Measurements from ENCODE around the gene KRTAP19-2.

KRTAP19-2 gene

DNA sequence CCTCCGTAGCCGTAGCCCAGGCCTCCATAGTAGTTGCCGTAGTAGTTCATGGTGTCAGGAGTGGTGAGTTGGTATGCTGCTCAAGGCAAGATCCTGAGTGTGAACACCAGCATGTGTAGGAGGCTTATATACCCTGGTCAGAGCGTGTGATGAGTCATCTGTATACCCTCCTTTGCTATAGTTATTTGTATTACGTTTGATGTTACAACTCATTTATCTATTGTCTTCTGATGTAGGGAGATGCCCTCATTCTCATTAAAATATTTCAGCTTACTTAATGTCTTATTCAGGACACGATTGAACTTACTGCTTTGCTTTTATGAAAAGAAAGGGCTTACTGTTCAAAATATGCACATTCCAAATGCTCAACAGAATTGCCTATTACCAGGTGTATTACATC, 14.8 kb upstream of the KRTAP19-2 start, which contains the start of gene KRTAP19-5:
TSS of gene KRTAP19-5 (minus strand) at position 101 of the 400 bp plus-strand sequence. CDS start at position 50, 51 bp downstream.
- TF ChIP-seq, protein P1, sequence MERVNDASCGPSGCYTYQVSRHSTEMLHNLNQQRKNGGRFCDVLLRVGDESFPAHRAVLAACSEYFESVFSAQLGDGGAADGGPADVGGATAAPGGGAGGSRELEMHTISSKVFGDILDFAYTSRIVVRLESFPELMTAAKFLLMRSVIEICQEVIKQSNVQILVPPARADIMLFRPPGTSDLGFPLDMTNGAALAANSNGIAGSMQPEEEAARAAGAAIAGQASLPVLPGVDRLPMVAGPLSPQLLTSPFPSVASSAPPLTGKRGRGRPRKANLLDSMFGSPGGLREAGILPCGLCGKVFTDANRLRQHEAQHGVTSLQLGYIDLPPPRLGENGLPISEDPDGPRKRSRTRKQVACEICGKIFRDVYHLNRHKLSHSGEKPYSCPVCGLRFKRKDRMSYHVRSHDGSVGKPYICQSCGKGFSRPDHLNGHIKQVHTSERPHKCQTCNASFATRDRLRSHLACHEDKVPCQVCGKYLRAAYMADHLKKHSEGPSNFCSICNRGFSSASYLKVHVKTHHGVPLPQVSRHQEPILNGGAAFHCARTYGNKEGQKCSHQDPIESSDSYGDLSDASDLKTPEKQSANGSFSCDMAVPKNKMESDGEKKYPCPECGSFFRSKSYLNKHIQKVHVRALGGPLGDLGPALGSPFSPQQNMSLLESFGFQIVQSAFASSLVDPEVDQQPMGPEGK (CRISPR knock-in tag; IDR thresholded peaks at IDR 0.05; ENCODE audit: borderline replicate concordance) = no peak
- no peak for TF ChIP-seq ZNF8 (CRISPR knock-in tag; IDR thresholded peaks at IDR 0.05)
- TF ChIP-seq, protein P2, sequence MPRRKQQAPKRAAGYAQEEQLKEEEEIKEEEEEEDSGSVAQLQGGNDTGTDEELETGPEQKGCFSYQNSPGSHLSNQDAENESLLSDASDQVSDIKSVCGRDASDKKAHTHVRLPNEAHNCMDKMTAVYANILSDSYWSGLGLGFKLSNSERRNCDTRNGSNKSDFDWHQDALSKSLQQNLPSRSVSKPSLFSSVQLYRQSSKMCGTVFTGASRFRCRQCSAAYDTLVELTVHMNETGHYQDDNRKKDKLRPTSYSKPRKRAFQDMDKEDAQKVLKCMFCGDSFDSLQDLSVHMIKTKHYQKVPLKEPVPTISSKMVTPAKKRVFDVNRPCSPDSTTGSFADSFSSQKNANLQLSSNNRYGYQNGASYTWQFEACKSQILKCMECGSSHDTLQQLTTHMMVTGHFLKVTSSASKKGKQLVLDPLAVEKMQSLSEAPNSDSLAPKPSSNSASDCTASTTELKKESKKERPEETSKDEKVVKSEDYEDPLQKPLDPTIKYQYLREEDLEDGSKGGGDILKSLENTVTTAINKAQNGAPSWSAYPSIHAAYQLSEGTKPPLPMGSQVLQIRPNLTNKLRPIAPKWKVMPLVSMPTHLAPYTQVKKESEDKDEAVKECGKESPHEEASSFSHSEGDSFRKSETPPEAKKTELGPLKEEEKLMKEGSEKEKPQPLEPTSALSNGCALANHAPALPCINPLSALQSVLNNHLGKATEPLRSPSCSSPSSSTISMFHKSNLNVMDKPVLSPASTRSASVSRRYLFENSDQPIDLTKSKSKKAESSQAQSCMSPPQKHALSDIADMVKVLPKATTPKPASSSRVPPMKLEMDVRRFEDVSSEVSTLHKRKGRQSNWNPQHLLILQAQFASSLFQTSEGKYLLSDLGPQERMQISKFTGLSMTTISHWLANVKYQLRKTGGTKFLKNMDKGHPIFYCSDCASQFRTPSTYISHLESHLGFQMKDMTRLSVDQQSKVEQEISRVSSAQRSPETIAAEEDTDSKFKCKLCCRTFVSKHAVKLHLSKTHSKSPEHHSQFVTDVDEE (CRISPR knock-in tag; IDR thresholded peaks at IDR 0.05) = no peak
- TF ChIP-seq PPARA (CRISPR knock-in tag; IDR thresholded peaks at IDR 0.05; ENCODE audit: borderline replicate concordance) = no peak
- TF ChIP-seq SNAI2 (CRISPR knock-in tag; IDR thresholded peaks at IDR 0.05) = no peak
- ATAC-seq = no peak

DNA sequence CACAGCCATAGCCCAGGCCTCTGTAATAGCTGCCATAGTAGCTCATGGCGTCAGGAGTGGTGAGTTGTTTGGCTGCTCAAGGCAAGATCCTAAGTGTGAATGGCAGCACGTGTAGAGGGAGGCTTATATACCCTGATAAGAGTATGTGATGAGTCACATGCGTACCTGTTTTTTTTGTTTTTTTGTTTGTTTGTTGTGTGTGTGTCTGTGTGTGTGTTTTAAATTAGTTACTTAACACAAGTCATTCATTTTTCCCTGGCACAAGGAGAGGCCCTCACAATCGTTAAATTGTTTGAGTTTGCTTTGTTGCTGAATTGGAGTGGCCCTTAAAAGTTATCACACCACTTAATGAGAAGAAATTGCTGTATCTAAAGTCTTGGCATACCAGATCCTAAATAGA, 9.8 kb upstream of the KRTAP19-2 start, which contains the start of gene KRTAP19-4:
TSS of gene KRTAP19-4 (minus strand) at position 101 of the 400 bp plus-strand sequence. CDS start at position 46, 55 bp downstream.
- no peak for ATAC-seq
- TF ChIP-seq PPARA (CRISPR knock-in tag; IDR thresholded peaks at IDR 0.05; ENCODE audit: borderline replicate concordance) (no peak), RARB (CRISPR knock-in tag; IDR thresholded peaks at IDR 0.05) (no peak), ARNTL (CRISPR knock-in tag; IDR thresholded peaks at IDR 0.05; ENCODE audit: borderline replicate concordance, low read depth) (no peak), ZNF565 (CRISPR knock-in tag; conservative IDR thresholded peaks at IDR 0.05; ENCODE audit: low read depth) (no peak)

DNA sequence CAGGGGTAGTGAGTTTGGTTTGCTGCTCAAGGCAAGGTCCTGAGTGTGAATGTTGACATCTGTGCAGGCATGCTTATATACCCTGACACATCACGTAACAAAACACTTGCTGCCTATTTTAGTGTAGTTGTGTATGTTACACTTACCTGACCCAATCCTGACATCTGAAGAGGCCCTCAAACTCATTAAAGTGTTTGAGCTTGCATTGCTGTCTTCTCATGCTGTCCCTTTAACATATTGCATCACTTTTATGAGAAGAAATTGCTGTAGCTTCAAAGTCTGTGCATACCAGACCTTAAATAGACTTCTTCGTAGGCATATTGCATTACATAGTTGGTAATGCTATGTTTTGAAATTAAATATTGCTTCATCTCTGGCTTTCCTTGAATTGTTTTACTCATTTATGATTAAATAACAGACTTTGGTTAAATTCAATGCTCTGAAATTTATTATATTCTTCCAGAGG, 4.8 kb upstream of the KRTAP19-2 start, which contains the start of gene KRTAP19-3:
TSS of gene KRTAP19-3 (minus strand) at position 51 of the 466 bp plus-strand sequence. CDS start 56 bp downstream, outside the sequence.
- TF ChIP-seq, protein P1 (CRISPR knock-in tag; IDR thresholded peaks at IDR 0.05; ENCODE audit: borderline replicate concordance) = no peak
- TF ChIP-seq ZNF565 (CRISPR knock-in tag; conservative IDR thresholded peaks at IDR 0.05; ENCODE audit: low read depth) = no peak
- no peak for ATAC-seq

DNA sequence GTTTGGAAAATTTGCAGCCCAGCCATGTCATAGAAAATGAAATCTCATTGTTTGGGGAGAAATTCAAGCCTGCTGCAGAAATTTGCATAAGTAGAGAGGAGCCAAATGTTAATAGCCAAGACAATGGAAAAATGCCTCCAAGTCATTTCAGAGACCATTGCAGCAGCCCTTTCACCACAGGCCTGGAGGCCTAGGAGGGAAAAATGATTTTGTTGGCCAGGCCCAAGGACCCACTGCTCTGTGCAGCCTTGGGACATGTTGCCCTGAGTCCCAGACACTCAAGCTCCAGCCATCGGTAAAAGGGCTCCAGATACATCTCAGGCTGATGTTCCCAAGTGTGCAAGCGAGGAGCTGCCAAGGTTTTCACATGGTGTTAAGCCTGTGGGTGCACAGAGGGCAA, 1.1 kb downstream of the KRTAP19-2 start:
- ATAC-seq = no peak
- TF ChIP-seq, protein P3, sequence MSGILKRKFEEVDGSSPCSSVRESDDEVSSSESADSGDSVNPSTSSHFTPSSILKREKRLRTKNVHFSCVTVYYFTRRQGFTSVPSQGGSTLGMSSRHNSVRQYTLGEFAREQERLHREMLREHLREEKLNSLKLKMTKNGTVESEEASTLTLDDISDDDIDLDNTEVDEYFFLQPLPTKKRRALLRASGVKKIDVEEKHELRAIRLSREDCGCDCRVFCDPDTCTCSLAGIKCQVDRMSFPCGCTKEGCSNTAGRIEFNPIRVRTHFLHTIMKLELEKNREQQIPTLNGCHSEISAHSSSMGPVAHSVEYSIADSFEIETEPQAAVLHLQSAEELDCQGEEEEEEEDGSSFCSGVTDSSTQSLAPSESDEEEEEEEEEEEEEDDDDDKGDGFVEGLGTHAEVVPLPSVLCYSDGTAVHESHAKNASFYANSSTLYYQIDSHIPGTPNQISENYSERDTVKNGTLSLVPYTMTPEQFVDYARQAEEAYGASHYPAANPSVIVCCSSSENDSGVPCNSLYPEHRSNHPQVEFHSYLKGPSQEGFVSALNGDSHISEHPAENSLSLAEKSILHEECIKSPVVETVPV (CRISPR knock-in tag; IDR thresholded peaks at IDR 0.05) = no peak
- no peak for TF ChIP-seq TCF4 (CRISPR knock-in tag; IDR thresholded peaks at IDR 0.05; ENCODE audit: borderline replicate concordance)

DNA sequence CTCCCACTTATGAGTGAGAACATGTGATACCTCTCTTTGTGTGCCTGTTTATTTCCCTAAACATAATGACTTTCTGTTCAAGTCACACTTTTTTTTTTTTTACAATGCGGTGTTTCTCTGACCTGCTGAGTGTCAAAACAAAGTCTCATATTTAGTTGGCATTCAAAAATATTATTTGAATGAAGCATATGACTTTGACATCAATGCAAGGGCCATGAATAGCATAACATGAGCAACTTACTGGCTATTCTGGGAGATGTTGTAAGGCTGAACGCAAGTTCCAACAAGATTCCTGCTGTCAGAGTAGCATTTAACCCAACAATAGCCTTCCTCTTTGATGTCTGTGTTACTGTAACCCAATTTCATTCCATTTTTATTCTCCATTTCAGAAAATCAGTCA, 5.1 kb downstream of the KRTAP19-2 start:
- no peak for ATAC-seq
- TF ChIP-seq ZC3H10 (CRISPR knock-in tag; IDR thresholded peaks at IDR 0.05) = no peak
- no peak for TF ChIP-seq TCF4 (CRISPR knock-in tag; IDR thresholded peaks at IDR 0.05; ENCODE audit: borderline replicate concordance)
- no peak for TF ChIP-seq ZNF565 (CRISPR knock-in tag; conservative IDR thresholded peaks at IDR 0.05; ENCODE audit: low read depth)
- TF ChIP-seq, protein P1 (CRISPR knock-in tag; IDR thresholded peaks at IDR 0.05; ENCODE audit: borderline replicate concordance) = no peak
- TF ChIP-seq, protein P4, sequence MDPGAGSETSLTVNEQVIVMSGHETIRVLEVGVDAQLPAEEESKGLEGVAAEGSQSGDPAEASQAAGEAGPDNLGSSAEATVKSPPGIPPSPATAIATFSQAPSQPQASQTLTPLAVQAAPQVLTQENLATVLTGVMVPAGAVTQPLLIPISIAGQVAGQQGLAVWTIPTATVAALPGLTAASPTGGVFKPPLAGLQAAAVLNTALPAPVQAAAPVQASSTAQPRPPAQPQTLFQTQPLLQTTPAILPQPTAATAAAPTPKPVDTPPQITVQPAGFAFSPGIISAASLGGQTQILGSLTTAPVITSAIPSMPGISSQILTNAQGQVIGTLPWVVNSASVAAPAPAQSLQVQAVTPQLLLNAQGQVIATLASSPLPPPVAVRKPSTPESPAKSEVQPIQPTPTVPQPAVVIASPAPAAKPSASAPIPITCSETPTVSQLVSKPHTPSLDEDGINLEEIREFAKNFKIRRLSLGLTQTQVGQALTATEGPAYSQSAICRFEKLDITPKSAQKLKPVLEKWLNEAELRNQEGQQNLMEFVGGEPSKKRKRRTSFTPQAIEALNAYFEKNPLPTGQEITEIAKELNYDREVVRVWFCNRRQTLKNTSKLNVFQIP (CRISPR knock-in tag; IDR thresholded peaks at IDR 0.05; ENCODE audit: borderline replicate concordance, low read depth) = no peak
- no peak for TF ChIP-seq PPARA (CRISPR knock-in tag; IDR thresholded peaks at IDR 0.05; ENCODE audit: borderline replicate concordance)
- TF ChIP-seq ARNTL (CRISPR knock-in tag; IDR thresholded peaks at IDR 0.05; ENCODE audit: borderline replicate concordance, low read depth) = no peak
- no peak for TF ChIP-seq SNAI2 (CRISPR knock-in tag; IDR thresholded peaks at IDR 0.05)
- no peak for TF ChIP-seq CSDC2 (CRISPR knock-in tag; IDR thresholded peaks at IDR 0.05)
- TF ChIP-seq GLIS3 (CRISPR knock-in tag; IDR thresholded peaks at IDR 0.05) = no peak
- TF ChIP-seq ESRRG (CRISPR knock-in tag; IDR thresholded peaks at IDR 0.05) = no peak
- no peak for TF ChIP-seq ZNF70 (CRISPR knock-in tag; IDR thresholded peaks at IDR 0.05)
- TF ChIP-seq, protein P2 (CRISPR knock-in tag; IDR thresholded peaks at IDR 0.05) = no peak
- no peak for TF ChIP-seq RARB (CRISPR knock-in tag; IDR thresholded peaks at IDR 0.05)

Data from SK-N-SH treated with all-trans-retinoic acid at 6 μM for 48 hours (cell line).